Neural progenitor cell (in vitro differentiated cells): Measurements from ENCODE around the gene ZNF581.

Experiments used
- EZH2 ChIP-seq: fragments of 200-600 bp; sonication (generic); IDR thresholded peaks from 2 replicates; pipeline ENCODE4 v1.6.1; 2017; ENCODE audit warnings: antibody characterized with exemption, mild to moderate bottlenecking, moderate library complexity
- EZH2phosphoT487 ChIP-seq: fragments of 200-600 bp; sonication (generic); IDR thresholded peaks from 2 replicates; pipeline ENCODE4 v1.6.1; 2017; ENCODE audit warnings: antibody characterized with exemption
- TF ChIP-seq, protein P1 (sequence below): fragments of 200-600 bp; sonication (generic); IDR thresholded peaks from 2 replicates; pipeline ENCODE4 v1.5.1; 2017; ENCODE audit warnings: antibody characterized with exemption, mild to moderate bottlenecking

DNA sequence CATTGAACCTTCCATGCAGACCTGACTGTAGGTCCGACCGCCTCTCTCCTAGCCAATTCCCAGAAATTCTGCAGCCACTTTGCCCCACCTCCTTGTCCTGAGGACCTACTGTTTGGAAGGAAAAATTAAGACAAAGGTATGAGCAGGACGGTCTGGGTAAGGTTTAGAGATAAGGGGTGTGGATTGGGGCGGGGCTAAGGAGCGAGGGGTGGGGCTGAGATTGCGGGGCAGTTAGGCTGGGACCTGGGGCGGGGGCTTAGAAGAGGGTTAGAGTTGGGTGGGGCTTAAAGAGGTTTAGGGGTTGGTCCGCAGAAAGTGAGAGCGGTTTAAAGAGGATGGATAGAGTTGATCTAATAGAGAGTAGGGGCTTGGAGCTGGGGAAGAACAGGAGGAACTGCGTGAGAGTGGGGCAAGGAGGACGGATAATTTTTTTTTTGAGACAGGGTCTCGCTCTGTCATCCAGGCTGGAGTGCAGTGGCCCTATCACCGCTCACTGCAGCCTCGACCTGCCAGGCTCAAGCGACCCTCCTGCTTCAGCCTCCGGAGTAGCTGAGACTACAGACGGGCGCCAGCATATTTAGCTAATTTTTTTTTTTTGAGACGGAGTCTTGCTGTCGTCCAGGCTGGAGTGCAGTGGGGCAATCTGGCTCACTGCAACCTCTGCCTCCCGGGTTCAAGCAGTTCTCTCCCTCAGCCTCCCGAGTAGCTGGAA lies 39.7 kb upstream of the ZNF581 start:
- TF ChIP-seq, protein P1, sequence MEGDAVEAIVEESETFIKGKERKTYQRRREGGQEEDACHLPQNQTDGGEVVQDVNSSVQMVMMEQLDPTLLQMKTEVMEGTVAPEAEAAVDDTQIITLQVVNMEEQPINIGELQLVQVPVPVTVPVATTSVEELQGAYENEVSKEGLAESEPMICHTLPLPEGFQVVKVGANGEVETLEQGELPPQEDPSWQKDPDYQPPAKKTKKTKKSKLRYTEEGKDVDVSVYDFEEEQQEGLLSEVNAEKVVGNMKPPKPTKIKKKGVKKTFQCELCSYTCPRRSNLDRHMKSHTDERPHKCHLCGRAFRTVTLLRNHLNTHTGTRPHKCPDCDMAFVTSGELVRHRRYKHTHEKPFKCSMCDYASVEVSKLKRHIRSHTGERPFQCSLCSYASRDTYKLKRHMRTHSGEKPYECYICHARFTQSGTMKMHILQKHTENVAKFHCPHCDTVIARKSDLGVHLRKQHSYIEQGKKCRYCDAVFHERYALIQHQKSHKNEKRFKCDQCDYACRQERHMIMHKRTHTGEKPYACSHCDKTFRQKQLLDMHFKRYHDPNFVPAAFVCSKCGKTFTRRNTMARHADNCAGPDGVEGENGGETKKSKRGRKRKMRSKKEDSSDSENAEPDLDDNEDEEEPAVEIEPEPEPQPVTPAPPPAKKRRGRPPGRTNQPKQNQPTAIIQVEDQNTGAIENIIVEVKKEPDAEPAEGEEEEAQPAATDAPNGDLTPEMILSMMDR, result no peak
- TF ChIP-seq EZH2, result no peak
- no peak for TF ChIP-seq EZH2phosphoT487
